Fibroblast of villous mesenchyme (primary cell): ENCODE data around the gene DUS2. TPM values are rescaled to one million over a fixed set of nuclear protein-coding genes. Genes with fewer than 3 reads are reported as not detected.
"Not testable (repeated sequence)": the region's sequence is repeated elsewhere in the genome, so short reads cannot be mapped to it uniquely, and the experiment has no call there.

ENCODE experiments used
- DNase-seq: peaks from one replicate; pipeline ENCODE4 v3.0.0-alpha.2; 2010; ENCODE audit warnings: low read depth
- H3K4me3 ChIP-seq: 2 replicates; pipeline ENCODE4 v1.5.1; 2011; ENCODE audit warnings: low read depth, mild to moderate bottlenecking, low read length
- small RNA-seq: library from RNA; depleted of rRNA; stranded (forward); fragments of <200 nt; gene quantifications from one replicate; pipeline ENCODE3, GENCODE V24; 2012
- total RNA-seq: library from RNA; depleted of rRNA; stranded (reverse); fragments of >200 nt; gene quantifications from 2 replicates; pipeline ENCODE4 v1.2.3, GENCODE V29; 2012
- TF ChIP-seq, protein P1 (sequence below): IDR thresholded peaks from 2 replicates; pipeline ENCODE4 v1.5.1; 2012; ENCODE audit warnings: low read depth, mild to moderate bottlenecking, low read length; ENCODE audit not compliant: insufficient read depth

Gene DUS2
- total RNA-seq, 1 donor = 19.4 TPM

DNA sequence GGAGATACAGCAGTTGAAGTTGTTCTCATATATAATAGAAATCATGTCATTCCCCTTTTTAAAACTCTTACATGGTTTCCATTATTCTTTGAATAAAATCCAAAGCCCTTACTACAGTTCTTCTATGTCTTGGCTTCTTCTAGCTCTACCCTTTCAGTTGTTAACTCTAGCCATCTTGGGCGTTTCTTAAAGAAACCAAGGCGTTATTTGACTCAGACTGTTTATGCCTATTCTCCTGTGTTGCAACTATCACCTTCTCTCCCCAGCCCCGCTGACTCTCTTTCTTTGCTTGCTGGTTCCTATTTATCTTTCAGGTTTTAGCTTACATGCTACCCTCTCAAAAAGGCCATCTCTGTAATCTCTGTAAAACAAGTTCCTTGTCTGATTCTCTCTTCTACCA lies 94.8 kb downstream of the DUS2 start:
- no peak overlapping the region for H3K4me3 ChIP-seq
- DNase-seq = no peak
- TF ChIP-seq, protein P1, sequence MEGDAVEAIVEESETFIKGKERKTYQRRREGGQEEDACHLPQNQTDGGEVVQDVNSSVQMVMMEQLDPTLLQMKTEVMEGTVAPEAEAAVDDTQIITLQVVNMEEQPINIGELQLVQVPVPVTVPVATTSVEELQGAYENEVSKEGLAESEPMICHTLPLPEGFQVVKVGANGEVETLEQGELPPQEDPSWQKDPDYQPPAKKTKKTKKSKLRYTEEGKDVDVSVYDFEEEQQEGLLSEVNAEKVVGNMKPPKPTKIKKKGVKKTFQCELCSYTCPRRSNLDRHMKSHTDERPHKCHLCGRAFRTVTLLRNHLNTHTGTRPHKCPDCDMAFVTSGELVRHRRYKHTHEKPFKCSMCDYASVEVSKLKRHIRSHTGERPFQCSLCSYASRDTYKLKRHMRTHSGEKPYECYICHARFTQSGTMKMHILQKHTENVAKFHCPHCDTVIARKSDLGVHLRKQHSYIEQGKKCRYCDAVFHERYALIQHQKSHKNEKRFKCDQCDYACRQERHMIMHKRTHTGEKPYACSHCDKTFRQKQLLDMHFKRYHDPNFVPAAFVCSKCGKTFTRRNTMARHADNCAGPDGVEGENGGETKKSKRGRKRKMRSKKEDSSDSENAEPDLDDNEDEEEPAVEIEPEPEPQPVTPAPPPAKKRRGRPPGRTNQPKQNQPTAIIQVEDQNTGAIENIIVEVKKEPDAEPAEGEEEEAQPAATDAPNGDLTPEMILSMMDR = no peak

DNA sequence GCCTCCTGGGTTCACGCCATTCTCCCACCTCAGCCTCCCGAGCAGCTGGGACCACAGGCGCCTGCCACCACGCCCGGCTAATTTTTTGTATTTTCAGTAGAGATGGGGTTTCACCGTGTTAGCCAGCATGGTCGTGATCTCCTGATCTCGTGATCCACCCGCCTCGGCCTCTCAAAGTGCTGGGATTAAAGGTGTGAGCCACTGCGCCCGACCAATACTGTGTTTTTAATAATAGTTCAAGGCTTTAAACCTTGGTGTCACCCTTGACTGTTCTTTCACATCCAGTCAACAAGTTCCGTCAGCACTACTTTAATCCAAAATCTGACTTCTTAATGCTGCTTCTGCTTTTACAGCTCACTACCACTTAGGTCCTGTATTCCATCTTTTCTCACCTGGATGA lies 95.9 kb downstream of the DUS2 start:
- H3K4me3 ChIP-seq, DNase-seq: not testable (repeated sequence)

DNA sequence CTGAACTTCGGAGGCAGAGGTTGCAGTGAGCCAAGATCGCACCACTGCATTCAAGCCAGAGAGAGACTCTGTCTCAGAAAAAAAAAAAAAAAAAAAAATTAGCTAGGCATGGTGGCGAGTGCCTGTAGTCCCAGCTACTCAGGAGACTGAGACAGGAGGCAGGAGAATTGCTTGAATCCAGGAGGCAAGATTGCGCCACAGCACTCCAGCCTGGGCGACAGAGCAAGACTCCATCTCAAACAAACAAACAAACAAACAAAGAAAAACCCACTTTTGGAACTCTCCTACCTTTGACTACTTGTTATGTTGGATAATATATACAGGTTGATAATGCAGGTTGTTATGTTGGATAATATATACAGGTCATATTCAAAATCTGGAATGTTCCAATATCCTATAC lies 97.4 kb downstream of the DUS2 start:
- DNase-seq, H3K4me3 ChIP-seq: not testable (repeated sequence)

DNA sequence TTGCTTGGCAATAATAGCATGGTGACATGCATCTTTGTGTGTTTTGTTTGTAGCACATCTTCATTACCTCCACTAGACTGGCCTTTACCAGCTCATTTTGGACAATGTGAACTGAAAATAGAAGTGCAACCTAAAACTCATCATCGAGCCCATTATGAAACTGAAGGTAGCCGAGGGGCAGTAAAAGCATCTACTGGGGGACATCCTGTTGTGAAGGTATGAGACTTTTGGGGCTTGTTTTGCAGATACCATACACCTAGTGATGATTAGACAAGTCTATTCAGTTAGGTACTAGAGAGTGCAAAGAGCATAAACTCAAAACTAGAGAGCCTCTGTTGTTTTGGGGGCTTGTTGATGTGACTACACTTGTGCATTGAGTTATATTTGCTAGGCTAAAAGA lies 103.3 kb downstream of the DUS2 start:
- TF ChIP-seq, protein P1 = no peak
- DNase-seq = no peak

DNA sequence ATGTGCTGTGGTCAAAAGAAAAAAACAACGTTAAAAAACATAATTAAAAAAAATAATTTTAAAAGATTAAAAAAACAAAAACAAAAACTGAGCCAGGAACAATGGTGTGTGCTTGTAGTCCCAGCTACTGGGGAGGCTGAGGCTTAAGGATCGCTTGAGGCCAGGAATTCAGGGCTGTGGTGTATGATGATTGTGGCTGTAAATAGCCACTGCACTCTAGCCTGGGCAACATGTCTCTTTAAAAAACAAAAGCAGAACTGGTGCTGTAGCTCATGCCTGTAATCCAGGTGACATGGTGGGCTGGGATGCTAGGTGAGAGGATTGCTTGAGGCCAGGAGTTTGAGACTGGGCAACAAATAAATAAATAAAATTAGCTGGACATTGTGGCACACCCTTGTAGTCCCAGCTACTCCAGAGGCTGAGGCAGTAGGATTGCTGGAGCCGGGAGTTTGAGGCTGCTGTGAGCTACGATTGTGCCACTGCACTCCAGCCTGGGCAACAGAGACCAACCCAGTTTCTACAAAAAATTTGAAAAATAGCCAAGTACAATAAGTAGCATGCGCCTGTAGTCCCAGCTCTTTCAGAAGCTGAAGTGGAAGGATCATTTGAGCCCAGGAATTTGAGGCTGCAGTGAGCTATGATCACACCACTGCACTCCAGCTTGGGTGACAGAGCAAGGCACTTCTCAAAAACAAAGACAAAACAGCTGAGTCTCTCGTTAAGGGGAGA lies 105.7 kb downstream of the DUS2 start:
- H3K4me3 ChIP-seq = no peak overlapping the region
- TF ChIP-seq, protein P1 = no peak
- DNase-seq = peak; percentile 8

More for the DNA sequence above, 103.3 kb downstream of the DUS2 start:
- no peak overlapping the region for H3K4me3 ChIP-seq

Small RNA genes lying within 50 kb of the gene (small RNA-seq; reads per million reads assigned to genes)
- not detected for gene RF00019
- not detected for gene RNU6-359P

Other genes starting within 250 kb of the DUS2 start
- 6.1 and 8.6 TPM in 2 replicates for gene RANBP10, start 216.7 kb upstream of the DUS2 start, total RNA-seq
- gene TSNAXIP1, start 216.4 kb upstream of the DUS2 start, total RNA-seq = 0.32 and 1.3 TPM in 2 replicates
- gene THAP11, start 181.0 kb upstream of the DUS2 start, total RNA-seq = 24.8 and 28.9 TPM in 2 replicates
- gene NUTF2, start 176.4 kb upstream of the DUS2 start, total RNA-seq = 255 and 342 TPM in 2 replicates
- 31.6 and 39.7 TPM in 2 replicates for gene CENPT, start 175.6 kb upstream of the DUS2 start, total RNA-seq
- 60.6 and 85.1 TPM in 2 replicates for gene EDC4, start 150.2 kb upstream of the DUS2 start, total RNA-seq
- gene NRN1L, start 138.4 kb upstream of the DUS2 start, total RNA-seq = not detected in 2 replicates
- gene PSKH1, start 130.0 kb upstream of the DUS2 start, total RNA-seq = 13.0 and 13.2 TPM in 2 replicates
- 1.3 TPM in 1 of 2 replicates, not detected in the other for gene CTRL, start 91.4 kb upstream of the DUS2 start, total RNA-seq
- 54.0 and 72.8 TPM in 2 replicates for gene PSMB10, start 86.4 kb upstream of the DUS2 start, total RNA-seq
- gene LCAT, start 79.2 kb upstream of the DUS2 start, total RNA-seq = 8.6 and 9.3 TPM in 2 replicates
- 90.5 and 104 TPM in 2 replicates for gene SLC12A4, start 54.6 kb upstream of the DUS2 start, total RNA-seq
- gene DPEP3, start 42.8 kb upstream of the DUS2 start, total RNA-seq = not detected in 2 replicates
- gene DPEP2, start 23.8 kb upstream of the DUS2 start, total RNA-seq = under 0.01 TPM in 1 of 2 replicates, not detected in the other
- under 0.01 TPM in 1 of 2 replicates, not detected in the other for gene DPEP2NB, start 7.4 kb upstream of the DUS2 start, total RNA-seq
- 12.1 and 13.2 TPM in 2 replicates for gene DDX28, start 52 bp upstream of the DUS2 start, total RNA-seq
- 22.5 and 32.8 TPM in 2 replicates for gene NFATC3, start 62.1 kb downstream of the DUS2 start, total RNA-seq
- under 0.01 and 0.86 TPM in 2 replicates for gene ESRP2, start 212.8 kb downstream of the DUS2 start, total RNA-seq
- gene PLA2G15, start 222.1 kb downstream of the DUS2 start, total RNA-seq = 17.4 and 19.9 TPM in 2 replicates
- 24.8 and 49.7 TPM in 2 replicates for gene SLC7A6, start 241.2 kb downstream of the DUS2 start, total RNA-seq